RKO (cell line): ENCODE measurements around the gene IPPK.

ENCODE experiments used
- DNase-seq: peaks from one replicate; pipeline ENCODE4 v3.0.0-alpha.2; 2016; ENCODE audit warnings: low spot score

Gene IPPK

DNA sequence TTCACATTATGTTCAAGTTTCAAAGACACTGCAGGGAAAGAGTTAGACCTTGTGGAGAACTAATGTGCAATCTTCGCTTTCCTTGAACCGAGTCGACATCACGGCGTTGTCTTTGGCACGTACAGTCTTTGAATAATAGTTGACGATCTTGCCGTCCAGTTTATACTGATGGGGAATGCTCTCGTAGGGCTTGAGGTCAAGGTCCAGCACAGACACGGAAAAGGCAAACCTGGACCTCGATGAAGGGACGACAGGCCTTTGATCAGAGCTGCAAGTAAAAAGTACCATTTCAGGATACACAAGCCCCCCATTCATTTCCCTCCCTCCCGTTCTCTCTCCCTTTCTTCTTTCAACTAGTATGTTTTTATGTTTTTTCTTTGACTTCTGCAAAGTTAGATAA lies 54.1 kb downstream of the IPPK start:
- DNase-seq = no peak

DNA sequence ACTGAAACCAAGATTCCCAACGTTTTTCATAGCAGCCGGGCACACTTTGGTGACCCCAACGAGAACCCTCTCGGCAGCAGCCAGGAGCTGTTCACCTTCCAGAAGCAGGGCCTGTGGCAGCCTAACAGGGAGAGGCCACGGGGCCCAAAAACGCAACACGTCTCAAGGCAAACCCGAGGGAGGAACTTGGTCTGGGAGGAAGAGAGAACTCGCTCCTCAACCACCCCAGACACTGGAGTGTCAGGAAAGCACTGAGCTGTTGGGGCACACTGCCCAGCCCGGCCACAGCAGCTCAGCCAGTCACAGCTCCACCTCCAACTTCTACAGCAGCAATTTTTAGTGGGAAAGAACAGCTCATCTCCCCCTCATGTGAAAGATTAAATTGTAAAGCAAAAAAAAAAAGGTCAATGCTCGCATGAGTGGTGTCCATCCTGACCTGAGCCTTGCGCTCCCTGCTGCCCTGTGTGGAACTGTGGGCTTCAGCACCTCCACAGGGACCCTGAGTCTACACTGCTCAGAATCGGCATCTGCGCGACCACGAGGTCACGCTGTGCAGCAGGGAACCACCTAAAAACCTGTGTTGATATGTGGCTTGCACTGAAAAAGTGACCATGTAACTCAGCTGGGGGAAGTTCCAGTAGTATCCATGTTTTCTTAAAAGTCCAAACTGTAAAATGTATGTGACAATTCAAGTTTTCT lies 55.0 kb downstream of the IPPK start:
- DNase-seq = no peak

DNA sequence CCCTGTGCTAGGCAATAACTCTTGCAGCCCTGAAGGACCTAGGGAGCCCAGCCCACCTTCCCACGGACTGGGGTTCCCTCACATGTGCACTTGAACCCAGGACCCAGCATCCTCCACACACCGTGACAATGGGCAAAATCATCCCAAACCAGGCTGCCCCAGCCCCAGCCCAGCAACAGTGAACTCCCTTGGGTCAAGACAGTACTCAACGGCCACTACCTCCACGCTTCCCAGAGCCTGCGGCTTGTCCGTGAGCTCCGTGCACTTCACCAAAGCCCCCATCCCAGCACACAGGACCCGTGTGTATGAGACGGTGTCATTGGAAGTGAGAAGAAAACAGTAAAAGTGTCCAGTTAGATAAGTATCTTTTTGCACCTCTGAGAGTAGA lies 55.8 kb downstream of the IPPK start:
- DNase-seq = no peak

DNA sequence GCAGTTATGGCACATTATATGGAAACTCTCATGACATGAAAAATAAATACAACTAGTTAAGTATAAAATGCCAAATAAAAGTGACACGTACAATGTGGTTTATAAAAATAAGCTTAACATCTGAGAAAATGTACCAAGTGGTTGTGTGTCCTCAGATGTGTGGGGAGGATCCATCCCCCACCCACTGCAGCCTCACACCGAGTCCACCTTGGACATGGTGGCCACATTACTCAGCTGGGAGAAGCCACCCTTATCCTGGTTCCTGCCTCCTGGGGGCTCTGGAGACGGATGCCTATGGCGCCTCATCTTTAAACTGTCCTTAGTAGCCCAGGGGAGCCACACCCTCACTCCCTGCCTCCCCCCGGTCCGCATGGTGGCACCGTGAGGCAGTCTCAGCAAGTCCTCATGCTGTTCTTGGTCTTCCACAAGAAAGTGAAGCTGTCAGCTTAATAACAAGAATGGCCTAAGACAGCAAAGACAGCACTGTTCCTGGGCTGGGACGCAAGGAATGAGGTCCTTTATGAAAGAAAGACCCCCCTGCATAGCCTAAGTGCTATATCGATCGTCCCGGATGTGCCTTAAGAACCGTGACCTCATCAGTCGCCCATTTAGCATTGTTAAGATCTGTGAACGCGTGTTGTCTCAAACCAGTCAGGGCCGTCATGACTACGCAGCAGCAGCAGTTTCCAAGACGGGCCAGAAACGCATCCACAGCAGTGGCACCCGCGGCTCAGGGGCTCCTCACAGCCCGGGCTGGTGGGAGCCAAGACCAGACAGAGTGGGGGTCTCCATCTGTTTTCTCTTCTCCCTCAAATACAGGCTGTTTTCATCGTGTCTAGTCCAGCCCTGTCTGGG lies 56.4 kb downstream of the IPPK start:
- DNase-seq = no peak

DNA sequence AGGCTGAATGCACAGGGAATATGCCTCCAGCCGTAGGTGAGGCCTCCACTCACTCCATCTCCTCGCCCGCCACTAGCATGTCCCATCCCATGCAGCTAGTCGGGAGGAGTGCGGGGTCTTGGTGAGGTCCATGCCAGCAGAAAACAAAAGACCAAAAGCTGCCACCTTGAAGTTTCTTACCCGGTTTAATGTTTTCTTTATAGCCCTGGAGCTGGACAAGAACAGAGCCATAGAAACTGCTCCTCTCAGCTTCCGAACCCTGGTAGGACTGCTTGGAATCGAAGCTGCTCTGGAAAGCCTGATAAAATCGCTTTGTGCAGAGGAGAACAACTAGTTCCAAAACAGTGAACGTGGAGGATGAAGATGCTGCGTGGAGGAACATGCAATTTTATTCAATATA lies 57.1 kb downstream of the IPPK start:
- DNase-seq = no peak

DNA sequence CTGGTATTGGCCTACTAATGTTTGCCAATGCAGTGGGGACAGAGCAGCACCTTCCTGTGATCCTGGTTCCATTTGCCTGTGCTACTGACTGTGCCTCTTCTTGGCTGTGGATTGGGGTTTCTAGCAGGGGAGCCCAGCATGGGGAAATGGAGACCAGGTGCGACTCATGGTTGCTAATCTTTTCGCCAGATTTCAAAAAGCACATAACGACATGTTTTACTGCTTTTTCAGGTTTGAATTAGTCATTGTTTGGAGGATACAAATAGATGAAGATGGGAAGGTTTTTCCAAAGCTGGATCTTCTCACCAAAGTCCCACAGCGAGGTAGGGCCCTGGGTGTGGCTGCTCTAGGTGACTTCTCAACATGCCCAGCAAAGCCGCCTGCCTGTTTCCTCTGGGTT lies 57.6 kb downstream of the IPPK start:
- no peak for DNase-seq

DNA sequence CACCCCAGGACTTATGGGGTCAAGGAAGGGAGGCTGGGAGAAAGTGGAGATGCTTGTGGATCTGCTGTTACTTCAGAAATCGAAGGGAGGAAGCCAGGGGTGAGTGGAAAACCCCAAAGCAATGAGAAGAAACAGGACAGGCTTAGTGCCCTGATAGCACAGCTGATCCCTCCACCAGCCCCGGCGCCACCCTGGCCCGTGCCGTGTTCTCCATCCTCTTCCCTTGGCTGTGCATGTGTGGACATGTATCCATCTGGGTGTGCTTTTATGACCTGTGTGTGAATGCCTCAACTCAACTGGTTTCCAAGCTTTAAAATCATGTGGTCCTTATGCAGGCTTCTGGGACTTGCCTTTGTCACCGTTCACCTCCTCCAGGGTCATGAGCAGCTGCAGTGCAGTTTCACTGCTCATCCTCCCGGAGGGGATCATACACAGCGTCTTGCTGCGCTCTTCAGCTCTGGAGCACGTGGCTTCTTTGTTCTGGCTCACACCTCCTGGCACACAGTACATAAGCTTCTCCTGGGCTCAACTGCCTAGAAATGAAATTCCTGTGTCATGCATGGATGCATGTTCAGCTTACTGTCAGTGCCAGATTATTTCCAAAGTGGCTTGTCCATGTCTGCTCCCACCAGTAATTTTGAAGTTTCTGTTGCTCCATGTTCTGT lies 58.2 kb downstream of the IPPK start:
- no peak for DNase-seq

DNA sequence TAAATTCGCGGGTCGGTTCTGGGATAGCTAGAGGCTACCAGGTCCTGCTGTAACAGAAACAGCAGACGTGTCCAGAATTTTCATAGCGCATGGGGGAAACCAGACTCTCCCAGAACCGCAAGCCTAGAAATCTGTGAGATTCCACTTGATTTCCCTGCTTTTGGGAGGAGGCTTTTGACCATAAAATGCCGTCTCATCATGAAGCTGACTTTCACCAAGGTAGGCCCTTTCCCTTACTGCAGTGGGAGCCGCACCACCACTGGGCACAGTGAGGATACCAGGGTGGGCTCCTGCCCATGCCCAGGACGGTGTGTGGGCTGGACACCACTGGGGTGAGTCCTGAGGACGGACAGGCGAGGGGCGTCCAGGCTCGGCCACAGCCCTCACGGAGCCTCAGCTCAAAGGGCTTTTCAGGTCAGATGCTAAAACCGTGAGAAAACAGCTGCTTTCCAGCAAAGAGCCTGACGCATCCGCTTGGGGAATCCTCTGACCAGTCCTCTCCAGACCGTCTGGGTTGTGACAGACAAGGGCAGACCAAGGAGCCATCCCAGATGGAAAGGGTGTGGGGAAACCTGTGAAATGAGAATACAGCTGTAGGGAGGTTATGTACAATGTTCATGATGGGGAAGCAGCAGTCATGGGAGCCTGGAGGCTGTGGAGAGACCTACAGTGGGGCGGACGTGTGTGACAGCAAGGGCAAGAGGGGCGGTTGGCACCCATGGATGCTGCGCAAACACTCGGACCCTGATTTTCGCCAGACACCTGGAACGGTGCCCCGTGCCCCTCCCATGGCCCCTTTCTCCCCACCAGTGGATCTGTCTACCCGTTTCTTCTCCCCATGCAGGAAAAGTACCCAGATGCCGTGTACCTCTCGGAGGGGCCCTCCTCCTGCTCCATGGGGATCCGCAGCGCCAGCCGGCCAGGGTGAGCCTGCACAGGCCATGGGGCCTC lies 59.2 kb downstream of the IPPK start:
- no peak for DNase-seq

DNA sequence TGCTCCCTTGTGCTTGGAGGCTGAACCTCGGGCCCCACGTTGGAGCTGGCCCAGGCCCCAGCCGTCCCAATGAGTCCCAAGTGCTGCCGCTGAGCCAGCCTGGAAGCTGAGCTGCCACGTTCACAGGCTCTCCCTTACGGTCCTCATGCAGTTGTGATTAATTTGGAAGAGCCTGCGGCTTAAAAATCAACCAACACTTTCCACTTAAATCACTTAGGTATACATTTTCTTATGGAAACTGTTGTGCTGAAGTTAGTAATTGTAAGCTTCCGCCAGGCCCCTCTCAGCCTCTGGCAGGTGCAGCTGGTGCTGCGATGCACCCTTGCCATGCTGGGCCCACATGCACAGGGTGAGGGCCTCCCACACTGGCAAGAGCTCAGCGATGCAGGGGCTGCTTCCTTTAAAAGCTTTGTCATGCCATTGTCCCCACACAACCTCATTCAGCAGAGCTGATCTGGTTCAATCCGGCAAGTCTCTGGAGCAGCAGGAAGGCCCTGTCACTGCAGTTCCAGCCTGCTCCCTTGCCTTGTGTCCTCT lies 61.0 kb downstream of the IPPK start:
- DNase-seq = no peak

DNA sequence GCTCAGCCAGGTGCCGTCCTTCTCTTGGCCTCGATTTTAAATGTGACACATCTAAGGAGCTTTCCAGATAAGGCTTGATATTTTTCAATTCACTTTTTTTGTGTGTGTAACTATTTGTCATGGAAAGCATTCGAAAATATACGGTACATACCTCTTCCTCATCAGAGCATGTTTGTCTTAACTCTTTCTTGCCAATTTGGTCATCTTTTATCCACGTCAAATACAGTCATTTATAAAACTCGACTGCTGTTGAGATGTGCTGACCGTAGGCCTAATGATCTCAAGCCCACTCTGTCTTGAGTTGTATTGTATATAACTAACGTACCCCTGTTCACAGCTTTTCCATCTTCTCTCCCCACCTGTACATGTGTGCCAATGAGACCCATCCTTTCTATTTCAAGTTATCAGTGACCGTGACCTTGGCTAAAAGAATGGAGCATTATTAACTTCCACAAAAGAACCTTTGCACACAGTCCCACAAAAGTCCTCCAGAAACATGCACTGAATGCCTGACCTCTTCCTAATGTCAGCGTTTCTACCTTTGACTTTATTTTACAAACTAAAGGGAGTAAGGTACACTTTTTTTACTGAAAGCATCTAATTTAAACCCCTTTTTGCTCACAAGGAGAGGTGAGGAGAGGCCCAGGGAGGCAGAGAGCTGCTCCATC lies 61.6 kb downstream of the IPPK start:
- no peak for DNase-seq

DNA sequence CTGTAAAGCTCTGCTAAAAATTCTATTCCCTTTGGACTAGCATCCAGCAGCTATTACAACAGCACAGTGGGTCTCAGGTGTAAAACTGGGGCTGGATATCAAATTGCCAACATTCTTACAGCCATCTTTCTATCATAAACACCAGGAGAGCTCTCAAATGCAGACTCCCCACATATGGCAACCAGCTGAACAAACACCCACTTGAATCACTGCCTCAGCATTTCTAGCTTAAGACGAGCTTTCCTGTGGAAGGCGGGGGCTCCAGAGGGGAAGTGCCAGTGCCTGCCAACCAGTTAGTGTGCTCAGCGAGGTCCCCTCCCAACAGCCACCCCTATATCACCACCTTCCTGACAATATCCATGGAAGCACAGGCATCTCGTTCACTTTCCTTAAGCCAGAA lies 62.2 kb downstream of the IPPK start:
- DNase-seq = no peak

DNA sequence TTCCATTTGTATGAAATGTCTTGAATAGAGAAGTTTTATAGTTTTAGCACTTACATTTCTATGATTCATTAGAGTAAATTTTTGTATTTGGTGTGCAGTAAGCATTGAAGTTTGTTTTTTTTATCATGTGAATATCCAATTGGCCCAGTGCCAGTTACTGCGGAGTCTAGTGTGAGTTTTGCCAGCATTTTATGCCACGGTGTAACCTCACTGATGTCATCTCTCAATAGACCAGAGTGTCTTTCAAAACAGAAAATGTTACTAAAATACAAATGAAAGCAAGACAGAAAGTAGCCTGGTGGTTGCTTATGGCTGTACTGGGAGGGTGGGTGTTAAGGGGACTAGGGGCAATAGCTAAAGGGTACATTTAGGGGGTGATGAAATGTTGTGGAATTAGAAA lies 62.8 kb downstream of the IPPK start:
- DNase-seq = no peak

DNA sequence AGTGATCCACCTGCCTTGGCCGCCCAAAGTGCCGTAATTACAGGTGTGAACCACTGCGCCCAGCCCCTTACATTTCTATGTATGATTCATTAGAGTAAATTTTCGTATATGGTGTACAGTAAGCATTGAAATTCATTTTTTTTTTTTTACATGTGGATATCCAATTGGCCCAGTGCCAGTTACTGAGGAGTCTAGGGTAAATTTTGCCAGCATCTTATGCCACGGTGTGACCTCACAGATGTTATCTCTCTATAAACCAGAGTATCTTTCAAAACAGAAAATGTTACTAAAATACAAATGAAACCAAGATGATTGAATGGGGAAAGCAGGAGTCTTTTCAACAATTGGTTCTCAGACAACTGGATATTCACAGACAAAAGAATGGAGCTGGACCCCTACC lies 64.7 kb downstream of the IPPK start:
- no peak for DNase-seq

DNA sequence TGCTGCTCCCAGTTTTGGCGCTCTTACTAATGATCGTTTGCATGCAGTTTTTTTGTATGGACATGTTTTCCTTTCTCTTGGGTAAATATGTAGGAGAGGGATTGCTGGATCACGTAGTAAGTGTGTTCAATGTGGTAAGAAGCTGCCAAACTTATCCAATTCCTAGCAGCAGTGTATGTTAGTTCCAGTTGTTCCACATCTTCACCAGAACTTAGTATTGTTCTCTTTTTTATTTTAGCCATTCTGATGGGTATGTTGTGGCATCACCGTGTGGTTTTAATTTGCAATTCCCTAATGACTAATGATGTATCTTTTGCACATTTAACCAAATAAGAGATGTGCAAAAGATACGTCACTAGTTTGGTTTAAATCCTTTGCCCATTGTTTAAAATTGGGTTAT lies 65.9 kb downstream of the IPPK start:
- no peak for DNase-seq

DNA sequence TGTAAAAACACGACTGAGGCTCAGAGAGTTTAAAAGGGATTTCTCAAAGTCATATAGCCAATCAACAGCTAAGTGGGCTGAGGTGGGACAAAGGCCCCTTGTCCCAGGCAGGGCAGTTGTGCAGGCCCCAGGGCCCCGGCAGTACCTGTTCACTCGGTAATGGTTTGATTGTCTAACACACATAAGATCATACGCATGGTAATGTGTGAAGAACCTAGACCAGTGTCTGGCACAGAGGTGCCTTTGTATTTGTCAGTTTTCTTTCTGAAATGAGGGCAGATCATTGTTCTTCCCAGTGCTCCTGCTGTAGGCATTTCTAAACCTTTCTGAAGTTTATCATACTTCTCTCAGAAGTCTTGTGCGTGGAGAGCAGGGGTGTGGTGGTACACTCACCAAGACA lies 66.8 kb downstream of the IPPK start:
- no peak for DNase-seq

DNA sequence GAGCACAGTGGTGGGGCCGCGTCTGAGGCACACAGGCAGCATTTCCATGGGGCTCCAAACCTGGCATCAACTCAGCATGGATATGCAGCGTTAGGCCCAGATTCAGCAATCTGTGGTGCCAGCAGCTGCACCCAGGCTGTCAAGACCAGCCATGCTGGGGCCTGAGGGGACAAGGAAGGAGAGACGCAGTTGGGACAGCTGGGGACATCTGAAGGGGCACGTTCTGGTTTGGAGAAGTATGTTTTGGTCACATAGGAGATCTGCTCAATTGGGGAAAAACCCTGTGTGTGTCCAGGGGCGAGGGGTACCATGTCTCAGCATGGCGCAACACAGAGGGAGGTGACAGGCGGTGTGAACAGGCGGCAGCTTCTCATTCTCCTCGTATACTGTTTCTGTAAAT lies 67.5 kb downstream of the IPPK start:
- no peak for DNase-seq

DNA sequence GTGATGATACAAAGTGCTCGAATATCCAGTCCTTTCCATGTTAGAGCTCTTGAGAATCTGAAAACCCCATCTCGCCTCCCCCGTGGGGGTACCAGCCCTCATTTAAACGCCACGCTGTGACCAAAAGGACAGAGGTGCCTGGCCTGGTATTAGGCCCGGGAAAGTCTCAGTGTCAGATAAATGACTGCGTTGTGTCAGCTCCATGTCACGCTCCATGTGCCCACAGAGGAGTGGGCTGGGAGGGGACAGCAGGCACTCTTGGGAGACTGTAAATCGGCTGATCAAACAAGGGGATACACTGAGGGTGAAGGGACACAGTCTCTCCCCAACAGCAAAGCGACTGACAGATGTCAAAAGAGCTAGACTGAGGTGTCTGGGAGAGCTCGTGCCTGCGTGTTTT lies 68.5 kb downstream of the IPPK start:
- no peak for DNase-seq

DNA sequence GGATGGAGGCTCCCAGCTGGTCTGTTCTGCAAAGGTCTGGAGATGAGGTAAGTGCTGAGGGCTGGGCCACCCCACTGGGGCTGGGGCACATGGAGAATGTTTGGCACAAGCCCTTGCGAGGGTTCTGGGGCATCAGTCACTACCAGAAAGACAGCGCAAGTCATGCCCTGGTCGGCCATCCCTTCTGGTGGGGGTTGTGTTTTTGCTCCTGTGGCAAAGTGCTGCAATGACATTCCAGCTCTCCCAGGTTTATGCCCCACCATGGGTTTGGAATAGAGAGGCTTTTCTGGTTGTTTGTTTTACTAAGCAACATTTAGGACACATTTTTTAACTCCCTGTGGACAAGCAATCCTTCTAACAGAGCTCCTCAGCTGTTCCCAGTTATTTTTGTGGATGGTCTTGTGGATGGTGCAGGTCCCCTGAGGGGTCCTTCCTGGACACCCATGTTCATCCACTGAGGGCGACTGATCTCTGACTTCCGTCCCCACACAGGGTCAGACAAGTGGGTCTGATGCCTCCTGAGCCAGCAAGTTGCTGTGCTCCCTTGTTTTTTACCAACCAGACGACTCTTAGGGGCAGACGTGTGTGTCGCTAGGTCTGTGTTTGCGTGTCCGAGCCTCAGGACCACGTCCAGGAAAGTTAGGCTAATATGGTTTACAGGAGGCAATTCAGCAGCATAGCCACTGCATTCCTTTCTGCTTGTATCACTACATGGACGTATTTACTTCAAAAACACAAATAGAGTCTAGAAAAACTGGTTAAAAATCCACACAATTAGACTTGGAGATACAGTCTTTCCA lies 69.3 kb downstream of the IPPK start:
- no peak for DNase-seq

DNA sequence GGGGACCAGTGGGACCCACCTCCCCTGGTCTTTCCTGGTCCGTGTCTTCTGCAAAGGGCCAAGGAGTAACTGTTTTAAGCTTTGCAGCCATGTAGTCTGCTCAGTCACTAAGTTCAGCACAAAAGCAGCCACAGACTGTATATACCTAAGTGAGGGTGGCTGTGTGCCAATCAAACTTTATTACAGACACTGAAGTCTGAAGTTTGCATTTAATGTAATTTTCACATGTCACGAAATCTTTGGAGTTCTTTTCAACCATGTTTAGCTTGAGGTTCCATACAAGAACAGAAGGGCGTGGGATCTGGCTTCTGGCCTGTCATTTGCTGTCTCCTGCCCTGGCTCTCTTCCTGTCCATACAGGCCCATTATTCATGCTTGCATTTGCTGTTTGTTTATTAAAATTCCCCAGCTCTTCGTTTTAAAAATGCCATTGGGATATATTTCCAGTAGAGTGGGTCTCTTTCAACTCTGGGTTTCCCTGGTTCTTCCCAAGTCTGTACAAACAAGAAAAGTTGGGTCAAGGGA lies 69.9 kb downstream of the IPPK start:
- DNase-seq = no peak

DNA sequence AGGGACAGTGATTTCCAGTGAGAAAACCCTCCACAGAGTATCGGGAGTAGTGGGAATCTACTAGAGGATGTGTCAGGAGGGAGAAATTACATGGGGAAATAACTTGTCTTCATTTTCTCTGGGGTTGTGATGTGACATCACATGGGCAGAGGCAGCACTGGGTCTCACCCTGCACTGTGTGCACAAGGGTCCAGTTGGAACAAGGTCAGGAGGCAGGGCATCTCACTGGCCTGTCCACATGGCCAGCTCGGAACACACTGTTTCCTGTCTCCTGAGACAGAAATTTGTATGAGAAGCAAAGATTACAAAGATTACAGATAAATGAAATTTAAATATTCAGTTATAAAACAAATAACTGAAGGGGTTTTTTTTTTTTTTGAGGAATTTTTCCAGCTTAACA lies 71.5 kb downstream of the IPPK start:
- DNase-seq = no peak
